ENCODE results near the gene TMEM209.
"Not testable (repeated sequence)": the region's sequence is repeated elsewhere in the genome, so short reads cannot be mapped to it uniquely, and the experiment has no call there.

Gene TMEM209

DNA sequence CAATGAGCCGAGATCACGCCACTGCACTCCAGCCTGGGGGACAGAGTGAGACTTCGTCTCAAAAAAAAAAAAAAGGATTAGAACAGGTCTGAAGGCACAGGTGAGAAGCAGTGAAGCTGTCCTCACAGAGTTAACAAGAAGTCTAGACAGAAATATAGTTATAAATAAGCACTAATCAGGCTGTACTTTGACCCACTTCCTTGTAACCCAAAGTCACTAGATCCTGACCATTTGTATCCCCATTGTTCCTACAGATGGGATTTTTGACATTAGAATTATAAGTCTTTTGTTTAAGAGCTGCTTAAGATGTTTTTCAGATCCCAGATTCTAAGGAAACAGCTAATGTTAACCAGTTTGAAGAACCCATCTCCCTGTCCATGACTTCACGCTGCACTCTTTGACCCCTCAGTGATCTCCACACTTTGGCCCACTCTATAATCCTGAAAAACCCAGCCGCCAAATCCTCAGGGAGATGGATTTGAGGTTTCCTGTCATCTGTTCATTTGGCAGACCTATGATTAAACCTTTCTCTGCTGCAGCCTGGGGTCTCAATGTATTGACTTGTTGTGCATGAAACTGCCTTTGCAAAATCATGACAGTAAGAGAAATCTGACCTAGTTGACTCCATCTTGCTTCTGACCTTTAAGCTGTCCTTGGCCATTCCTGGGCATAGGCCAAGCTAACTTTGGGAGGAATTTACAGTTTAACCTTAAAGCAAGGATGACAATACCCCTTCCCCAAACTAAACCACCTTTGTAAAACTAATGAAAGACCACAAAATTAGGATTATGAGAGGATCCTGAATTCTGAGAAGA, 13.8 kb upstream of the TMEM209 start:
- DNase-seq (ENCODE audit: low read depth) = no peak

DNA sequence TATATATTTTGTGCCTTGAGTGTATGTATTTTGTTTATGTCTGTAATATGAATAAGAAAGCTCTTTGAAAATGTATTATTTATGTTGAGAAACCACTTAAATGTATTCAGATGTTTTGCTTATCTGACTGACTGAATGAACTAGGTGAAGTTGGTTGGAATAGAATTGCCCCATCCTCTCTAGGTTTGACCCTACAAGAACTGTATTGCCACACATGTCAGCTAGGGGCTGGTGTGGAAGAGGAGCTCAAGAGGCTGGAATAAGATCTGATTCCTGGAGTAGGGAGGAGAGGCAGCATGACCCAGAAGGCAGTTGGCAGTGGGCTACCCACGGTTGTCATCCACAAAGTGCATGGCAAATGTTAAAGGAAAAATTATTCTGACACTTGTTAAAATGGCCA, 11.5 kb upstream of the TMEM209 start:
- no peak for DNase-seq (ENCODE audit: low read depth)

DNA sequence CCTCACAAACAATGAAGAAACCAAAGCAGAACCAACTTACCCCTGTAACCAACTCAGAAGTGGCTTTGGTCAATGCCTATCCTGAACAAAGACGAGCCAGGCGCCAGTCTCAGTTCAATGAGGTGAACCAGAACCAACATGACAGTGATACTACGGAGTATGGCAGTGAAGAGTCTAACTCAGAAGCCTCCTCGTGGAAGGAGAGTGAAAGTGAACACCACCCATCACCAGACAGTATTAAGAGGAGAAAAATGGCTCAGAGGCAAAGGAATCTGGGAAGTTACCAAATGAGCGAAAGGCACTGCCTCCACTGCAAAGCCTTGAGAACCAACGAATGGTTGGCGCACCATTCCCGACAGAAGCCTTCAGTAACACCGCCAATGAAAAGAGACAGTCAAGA, 10.8 kb upstream of the TMEM209 start:
- DNase-seq (ENCODE audit: low read depth) = no peak

DNA sequence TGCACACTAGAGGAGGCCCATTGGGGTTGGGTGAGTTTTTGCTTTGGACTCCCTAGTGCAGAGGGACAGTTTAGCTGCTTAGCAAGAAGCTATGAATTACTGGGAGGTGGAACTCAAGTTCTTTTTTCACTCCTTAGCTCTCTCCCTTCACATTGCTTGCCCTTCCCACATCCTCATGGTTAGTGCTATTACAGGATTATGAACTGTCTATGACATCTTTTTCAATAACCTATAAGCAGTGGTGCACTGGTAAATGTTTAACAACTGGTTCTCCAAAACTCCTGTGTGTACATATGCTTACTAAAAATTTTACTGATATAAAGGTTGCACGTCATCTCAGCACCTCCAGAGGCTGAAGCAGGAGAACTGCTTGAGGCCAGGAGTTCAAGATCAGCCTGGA, 8.6 kb upstream of the TMEM209 start:
- DNase-seq (ENCODE audit: low read depth) = no peak

DNA sequence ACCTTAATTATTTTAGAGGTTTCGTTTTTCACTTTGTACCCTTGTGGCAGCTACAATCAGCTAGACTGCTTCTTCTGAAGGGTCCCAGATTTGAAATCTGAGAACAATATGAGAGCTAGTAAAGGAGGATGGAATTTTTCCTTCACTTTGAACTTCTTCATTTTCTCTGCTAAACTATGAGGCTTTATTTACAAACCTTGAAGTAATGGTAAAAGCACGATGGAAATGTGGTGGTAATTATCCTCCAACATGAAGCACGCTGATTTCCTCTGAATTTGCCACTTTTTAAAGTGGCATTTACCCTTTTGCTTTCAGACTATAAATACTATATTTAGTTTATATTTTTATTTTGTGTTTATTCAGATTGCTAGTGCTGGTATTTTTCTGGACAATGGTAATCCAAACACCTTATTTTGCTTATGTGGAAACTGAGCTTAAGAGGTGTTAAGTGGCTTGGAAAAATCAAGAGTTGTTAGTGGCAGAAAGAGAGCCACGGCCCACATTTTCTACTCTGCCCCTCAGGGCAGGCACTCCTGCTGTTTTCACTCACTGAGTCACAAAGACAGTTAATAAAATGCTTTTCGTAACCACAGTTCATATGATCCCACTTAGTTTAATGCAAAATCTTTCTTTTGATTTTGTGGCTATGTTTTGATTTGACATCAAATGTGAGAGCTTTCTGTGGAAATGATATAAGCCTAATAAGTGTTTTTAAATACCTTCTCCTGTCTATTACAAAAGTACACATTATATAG, 5.2 kb upstream of the TMEM209 start:
- no peak for DNase-seq (ENCODE audit: low read depth)

DNA sequence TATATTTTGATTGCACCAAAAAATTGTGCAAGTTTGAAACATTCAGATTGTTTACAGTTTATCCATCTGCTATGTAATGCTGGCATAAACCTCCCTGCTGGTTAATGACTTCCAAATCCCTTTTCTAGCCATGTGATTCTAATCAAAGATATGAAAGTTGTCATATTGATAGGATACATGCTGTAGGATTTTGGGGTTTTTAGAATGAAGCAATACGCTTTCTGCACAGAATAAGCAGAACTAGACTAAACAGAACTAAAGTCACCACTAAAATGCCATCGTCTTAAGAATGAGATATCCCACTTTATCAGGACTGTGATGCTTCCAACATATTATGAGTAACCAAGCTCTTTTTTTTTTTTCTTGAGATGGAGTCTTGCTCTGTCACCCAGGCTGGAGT, 3.3 kb upstream of the TMEM209 start:
- DNase-seq (ENCODE audit: low read depth) = no peak

DNA sequence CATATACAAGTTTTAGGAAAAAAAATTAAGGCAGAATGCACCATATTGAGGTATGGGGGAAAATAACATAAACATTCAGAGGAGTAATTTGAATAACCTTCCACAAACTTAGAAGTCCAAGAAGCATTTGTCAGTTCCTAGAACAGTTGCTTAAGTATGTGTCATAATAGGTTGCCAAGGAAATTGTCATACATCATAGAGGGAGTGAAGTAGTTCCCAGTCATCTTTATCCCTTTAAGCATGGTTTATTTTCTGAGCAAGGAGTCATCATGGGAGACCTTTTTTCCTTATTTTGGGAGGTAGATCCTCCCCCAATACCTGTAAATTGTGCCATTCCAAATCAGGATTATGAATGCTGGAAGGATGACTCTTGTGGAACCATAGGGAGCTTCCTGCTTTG, 2.4 kb upstream of the TMEM209 start, which contains the start of gene SSMEM1:
TSS of gene SSMEM1 (plus strand) at position 219 of the 400 bp plus-strand sequence. CDS start at position 270, 51 bp downstream.
- DNase-seq (ENCODE audit: low read depth) = peak; percentile 83

DNA sequence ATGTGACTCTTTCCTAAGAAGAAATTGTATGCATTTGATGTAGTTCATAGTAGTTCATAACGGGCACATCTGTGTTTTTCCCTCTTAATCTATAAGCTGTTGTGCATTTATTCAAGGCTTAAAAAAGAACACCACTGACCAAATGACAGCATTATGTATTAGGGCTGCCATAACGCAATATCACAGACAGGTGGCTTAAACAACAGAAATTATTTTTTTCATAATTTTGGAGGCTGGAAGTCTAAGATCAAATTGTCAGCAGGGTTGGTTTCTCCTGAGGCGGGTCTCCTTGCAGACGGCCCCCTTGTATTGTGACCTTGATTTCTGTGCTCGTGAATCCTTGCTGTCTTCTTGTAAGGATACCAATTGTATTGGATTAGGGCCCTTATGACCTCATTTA, 1.8 kb upstream of the TMEM209 start:
- no peak for DNase-seq (ENCODE audit: low read depth)

DNA sequence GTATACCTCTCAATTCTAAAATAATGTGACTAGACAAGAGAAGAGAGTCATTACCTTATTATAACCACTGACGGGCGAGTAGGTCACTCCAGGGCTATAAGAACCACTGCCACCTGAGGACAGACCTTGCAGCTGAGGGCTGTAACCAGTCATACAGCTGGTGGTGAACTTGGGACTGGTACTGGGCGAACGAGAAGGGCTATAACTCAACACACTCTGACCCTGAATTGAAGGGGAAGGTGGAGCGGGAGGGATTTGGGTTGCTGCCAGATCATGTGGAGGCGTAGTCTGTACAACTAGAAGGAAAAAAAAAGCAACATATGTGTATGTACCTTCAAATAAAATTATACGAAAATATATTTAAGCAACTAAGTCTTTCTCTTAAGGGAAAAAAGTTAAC, 3.4 kb downstream of the TMEM209 start:
- no peak for DNase-seq (ENCODE audit: low read depth)

DNA sequence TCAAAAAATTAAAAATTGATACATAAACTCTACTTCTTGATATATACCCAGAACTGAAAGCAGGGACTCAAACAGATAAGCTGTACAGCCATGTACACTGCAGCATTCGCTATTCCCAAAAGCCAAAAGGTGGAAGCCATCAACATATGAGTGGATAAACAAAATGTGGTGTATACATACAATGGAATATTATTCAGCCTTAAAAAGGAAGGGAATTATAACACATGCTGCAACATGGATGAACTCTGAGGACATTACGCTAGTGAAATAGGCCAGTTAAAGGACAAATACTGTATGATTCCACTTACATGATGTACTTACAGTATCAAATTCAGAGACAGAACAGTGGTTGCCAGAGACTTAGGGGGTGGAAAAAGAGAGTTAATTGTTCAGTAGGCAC, 8.1 kb downstream of the TMEM209 start:
- DNase-seq (ENCODE audit: low read depth) = no peak

DNA sequence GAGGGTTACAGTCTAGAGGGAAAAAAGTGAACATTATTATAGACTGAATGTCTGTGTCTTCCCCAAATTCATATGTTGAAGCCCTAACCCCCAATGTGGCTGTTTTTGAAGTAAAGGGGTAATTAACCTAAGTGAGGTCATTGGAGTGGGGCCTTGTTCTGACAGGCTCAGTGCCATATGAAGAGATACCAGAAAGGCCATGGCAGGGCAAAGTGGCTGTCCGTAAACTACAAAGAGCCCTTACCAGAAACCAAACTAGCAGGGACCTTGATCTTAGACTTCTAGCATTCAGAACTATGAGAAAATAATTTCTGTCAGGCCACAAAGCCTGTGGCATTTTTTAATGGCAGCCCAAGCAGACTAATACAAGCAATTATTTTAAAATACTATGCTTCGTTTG, 8.7 kb downstream of the TMEM209 start:
- DNase-seq (ENCODE audit: low read depth) = no peak

DNA sequence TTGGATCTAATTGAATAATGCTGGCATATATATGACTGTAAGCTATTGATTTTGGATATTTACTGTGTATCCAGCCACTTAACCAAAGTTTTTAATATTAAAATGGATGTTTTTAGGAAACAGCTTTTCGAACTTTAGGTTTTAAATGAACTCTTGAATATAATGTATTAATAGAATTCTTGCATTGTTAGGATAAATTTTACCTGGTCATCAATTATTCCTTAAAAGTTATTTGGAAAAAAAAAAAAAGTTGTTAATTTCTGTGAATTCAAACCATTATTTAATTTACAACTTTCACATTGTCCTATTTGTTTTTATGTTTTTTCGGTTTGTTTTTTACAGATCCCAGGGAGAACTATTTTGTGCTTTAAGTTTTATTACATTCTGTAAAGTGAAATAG, 9.8 kb downstream of the TMEM209 start:
- DNase-seq (ENCODE audit: low read depth) = no peak

DNA sequence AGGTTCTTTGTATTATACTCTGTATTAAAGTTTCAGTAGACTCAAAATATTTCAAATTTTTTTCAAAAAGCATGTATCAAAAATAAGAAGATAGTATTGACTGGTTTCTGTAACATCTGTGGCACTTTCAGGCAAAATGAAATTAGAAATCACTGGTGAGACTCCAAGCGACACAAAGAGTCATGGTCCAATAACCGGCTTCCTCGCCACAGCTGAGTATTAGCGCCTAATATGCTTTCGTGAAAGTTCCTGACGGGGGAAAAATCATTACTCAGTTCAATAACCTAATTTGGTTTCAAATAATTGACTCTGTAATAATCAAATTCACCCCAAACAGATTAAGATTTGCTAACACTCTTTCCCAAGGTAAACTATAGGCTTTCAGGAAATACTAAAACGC, 13.4 kb downstream of the TMEM209 start:
- no peak for DNase-seq (ENCODE audit: low read depth)

DNA sequence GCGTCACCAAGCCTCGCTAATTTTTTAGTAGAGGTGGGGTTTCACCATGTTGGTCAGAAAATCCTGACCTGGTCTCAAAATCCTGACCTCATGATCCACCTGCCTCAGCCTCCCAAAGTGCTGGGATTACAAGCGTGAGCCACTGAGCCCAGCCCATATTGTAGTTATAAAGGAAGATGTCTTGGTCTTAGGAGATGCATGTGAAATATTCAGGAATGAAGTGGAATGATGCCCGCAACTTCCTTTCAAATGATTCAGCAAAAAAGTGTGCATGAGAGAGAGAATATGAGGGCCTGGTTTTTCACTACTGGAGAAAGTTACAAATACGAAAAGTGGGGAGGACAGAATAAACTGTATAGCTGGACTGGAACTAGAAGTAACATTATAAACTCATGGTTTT, 15.9 kb downstream of the TMEM209 start:
- no peak for DNase-seq (ENCODE audit: low read depth)

DNA sequence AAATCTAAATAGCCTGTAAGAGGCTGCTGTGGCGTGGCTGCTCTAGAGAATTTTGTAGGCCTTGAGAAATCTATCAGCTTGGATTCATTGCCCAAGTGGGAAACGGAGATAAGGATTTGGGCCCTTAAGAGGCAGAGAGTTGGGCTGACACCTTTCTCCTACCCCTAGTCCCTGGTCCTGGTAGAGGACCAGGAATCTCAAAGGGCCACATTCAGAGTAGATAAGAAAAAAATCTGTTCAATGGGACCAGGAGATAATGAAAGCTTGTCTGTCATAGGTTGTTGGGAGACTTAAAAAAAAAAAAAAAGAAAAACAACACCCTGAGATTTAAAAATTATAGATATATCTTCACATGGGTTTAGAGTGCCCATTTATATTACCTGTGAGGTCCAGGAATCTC, 17.8 kb downstream of the TMEM209 start:
- no peak for DNase-seq (ENCODE audit: low read depth)

DNA sequence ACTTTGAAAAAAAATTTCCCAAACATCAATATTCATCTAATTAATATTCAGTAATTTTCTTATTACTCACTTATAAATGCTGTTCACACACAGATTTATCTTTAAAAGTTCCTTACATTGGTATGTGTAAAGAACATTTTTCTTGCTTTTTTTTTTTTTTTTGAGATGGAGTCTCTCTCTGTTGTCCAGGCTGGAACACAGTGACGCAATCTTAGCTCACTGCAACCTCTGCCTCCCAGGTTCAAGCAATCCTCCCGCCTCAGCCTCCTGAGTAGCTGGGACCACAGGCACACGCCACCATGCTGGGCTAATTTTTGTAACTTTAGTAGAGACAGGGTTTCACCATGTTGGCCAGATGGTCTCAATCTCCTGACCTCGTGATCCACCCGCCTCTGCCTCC, 20.9 kb downstream of the TMEM209 start:
- not testable (repeated sequence) for DNase-seq (ENCODE audit: low read depth)

DNA sequence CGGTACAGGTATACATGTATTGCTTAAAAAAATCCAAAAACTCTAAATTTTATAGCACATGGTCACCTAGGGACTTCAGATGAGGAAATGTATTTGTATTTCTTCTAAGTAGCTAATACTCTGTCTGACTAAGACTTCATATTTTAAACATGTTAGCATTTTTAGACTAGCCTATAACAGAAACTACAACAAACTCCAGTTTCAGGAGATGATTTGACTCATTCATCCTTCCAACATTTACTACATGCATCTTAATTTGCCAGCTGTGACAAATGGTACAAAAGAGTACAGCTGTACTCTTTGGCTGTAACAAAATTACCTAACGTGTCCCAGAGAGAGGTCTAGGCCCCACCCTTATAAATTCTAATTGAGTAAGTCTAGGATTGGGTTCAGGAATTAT, 22.2 kb downstream of the TMEM209 start:
- no peak for DNase-seq (ENCODE audit: low read depth)

DNA sequence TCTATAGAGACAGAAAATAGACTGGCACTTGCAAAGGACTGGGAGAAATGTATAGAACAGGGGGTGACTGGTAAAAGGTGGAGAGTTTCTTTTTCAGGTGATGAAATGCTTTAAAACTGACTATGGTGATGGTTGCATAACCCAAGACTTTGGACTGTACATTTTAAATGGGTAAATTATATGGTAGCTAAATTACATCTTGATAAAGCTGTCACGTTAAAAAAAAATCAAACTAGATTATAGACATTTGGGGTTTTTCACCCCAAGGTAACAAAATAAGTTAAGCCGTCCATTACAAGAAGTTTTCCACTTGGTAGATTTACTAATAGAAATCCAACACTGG, 24.0 kb downstream of the TMEM209 start:
- DNase-seq (ENCODE audit: low read depth) = no peak

DNA sequence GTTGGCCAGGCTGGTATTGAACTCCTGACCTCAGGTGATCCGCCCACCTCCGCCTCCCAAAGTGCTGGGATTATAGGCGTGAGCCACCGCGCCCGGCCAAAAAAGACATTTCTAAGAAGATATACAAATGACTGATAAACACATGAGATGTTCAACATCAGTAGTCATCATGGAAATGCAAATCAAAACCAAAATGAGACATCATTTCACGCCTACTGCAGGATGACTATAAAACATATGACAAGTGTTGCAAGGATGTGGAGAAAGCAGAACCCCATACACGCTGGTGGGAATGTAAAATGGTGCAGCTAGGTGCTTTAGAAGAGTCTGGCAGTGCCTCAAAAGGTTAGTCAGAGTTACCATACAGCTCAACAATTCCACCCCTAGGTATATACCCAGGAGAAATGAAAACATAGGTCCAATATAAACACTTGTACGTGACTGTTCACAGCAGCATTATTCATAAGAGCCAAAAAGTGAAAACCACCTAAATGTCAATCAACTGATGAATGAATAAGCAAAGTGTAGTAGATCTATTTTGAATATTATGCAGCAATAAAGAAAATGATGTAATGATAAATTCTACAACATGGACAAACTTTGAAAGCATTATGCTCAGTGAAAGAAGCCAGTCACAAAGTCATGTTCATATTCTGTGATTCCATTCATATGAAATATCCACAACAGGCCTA, 24.5 kb downstream of the TMEM209 start:
- DNase-seq (ENCODE audit: low read depth) = no peak

DNA sequence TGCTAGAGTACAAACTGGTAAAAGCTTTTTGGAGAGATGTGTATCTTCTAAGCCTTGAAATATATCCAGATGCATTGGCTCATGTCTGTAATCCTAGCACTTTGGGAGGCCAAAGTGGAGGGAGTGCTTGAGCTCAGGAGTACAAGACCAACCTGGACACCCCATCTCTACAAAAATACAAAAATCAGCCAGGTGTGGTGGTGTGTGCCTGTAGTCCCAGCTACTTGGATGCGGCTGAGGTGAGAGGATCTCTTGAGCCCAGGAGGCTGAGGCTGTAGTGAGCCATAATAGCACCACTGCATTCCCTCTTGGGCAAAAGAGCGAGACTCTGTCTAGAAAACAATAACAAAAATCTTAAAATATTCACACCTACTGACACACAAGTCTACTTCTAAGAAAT, 25.6 kb downstream of the TMEM209 start:
- DNase-seq (ENCODE audit: low read depth) = no peak

DNA sequence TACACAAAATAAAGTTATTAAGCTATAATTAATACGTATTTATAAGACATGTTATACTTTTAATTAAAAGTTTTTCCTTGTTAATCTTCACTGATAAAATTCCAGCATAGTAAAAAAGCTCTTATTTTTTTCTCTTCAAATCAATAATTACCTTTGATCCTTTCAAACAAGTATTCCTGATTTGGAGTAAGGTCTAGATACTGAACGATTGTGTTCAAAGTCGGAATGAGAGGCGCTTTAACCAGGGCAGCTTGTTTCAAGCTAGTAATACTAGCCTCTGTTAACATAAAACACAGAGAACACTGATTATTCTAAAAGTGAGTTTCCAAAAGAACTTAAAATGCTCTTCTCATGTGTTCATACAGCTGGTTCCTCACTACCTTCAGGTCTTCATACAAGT, 27.0 kb downstream of the TMEM209 start:
- DNase-seq (ENCODE audit: low read depth) = no peak

DNA sequence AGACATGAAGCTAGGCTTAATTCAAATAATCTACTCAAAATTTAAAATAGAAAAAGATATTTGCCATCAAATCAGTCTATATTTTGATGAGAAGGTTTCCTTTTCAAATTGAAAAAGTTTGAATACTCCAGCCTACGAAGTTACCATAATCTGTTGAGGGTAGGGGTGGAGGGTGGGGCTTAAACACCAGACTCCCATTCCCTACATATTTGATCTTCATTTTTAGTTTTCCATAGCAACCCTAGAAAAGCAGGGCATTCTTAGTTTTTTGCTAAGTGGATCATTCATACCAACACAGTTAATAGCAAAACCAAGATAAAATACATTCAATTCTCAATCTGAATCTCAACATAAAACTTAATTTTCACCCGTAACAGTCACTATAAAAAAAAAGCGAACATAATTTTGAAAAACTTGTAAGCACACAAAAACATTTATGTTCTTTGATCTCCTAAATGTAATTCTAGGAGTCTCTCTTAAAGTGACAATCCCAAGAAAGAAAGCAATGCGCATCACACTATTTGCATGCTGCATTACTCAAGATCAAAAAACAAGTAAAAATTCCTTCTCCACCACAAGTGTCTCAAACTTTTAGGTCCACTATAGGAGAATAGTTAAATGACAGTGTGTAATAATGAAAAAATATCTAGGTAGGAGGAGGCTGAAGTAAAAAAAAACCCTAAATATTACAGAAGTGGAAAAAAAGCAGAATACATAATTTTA, 30.8 kb downstream of the TMEM209 start:
- DNase-seq (ENCODE audit: low read depth) = no peak

All from stromal cell of bone marrow (primary cell).